Stimulated activated CD8-positive, alpha-beta memory T cell treated with anti-CD3 and anti-CD28 coated beads, Interleukin-12 subunit alpha, Interleukin-12 subunit beta, amount 100 ng/mL, for 1 hour (primary cell): ENCODE results near the gene TRIM49D2.
"Not testable (repeated sequence)": the region's sequence is repeated elsewhere in the genome, so short reads cannot be mapped to it uniquely, and the experiment has no call there.

Experiments
- DNase-seq: peaks from one replicate; pipeline ENCODE4 v3.0.0-alpha.2; 2020; ENCODE audit warnings: low read depth

TRIM49D2 gene

GRCh38 chr11:89923764-89924163, at the start of gene TRIM49D2:
Gene TRIM49D2, plus strand, starts transcription at chr11:89924064. Its CDS starts 2,698 bp downstream, at chr11:89926762.
- DNase-seq: not testable (repeated sequence)

GRCh38 chr11:89877511-89877910, 46.4 kb upstream of the TRIM49D2 start:
- not testable (repeated sequence) for DNase-seq

- DNase-seq: not testable (repeated sequence)
These were observed 30.6 kb upstream of the TRIM49D2 start for GRCh38 chr11:89893245-89893644.

- not testable (repeated sequence) for DNase-seq
These were observed 23.1 kb upstream of the TRIM49D2 start for GRCh38 chr11:89900809-89901208.

- no peak for DNase-seq
These were observed 1.6 kb upstream of the TRIM49D2 start, which contains the start of gene TRIM49D1 for GRCh38 chr11:89922195-89922660. Gene TRIM49D1, minus strand, starts transcription at chr11:89922245. Its CDS starts 4,535 bp downstream, at chr11:89917710.

- not testable (repeated sequence) for DNase-seq
These were observed 37.0 kb downstream of the TRIM49D2 start for GRCh38 chr11:89960833-89961232.

GRCh38 chr11:89965737-89966136, 41.9 kb downstream of the TRIM49D2 start, which contains the start of gene TRIM64:
Gene TRIM64, plus strand, starts transcription at chr11:89966037. Its CDS starts 2,467 bp downstream, at chr11:89968504.
- not testable (repeated sequence) for DNase-seq
